GM18505 (cell line): ENCODE data around the gene KLHL42.
"Not testable (repeated sequence)": the region's sequence is repeated elsewhere in the genome, so short reads cannot be mapped to it uniquely, and the experiment has no call there.

Experiments used
- ATAC-seq: cut with Tn5 transposase; IDR thresholded peaks from one replicate; pipeline ENCODE4 v1.9.1; 2021; ENCODE audit not compliant: unreplicated experiment
- POLR2A ChIP-seq: IDR thresholded peaks from 4 replicates; pipeline ENCODE4 v1.6.1; 2011; ENCODE audit warnings: borderline replicate concordance; ENCODE audit not compliant: insufficient read depth, insufficient read length; ENCODE audit errors: extremely low read depth

Gene KLHL42, protein sequence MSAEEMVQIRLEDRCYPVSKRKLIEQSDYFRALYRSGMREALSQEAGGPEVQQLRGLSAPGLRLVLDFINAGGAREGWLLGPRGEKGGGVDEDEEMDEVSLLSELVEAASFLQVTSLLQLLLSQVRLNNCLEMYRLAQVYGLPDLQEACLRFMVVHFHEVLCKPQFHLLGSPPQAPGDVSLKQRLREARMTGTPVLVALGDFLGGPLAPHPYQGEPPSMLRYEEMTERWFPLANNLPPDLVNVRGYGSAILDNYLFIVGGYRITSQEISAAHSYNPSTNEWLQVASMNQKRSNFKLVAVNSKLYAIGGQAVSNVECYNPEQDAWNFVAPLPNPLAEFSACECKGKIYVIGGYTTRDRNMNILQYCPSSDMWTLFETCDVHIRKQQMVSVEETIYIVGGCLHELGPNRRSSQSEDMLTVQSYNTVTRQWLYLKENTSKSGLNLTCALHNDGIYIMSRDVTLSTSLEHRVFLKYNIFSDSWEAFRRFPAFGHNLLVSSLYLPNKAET

DNA sequence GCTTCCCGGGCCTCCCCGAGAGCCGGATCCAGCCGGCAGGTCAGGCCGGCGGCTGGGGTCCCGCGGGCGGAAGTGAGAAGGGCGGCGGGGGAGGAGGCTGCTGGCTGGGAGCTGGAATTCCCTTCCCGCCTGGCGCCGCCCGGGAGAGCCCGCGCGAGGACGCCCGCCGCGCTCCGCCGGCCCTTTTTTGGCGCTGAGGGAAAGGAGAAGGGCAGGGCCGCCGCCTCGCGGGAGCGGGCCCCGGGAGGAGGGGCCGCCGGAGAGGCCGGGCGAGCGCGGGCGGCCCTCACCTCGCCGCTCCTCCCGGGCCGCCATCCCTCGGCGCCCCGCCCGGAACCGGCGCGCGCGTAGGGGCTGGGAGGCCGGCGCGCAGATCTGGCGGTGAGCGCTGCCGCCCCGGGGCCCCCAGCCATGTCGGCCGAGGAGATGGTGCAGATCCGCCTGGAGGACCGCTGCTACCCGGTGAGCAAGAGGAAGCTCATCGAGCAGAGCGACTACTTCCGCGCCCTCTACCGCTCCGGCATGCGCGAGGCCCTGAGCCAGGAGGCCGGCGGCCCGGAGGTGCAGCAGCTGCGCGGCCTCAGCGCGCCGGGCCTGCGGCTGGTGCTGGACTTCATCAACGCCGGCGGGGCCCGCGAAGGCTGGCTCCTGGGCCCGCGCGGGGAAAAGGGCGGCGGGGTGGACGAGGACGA, at the start of gene KLHL42, which contains the start of gene MANSC4:
Gene KLHL42, plus strand, starts transcription at position 314 of the 692 bp plus-strand sequence. Its CDS starts 98 bp downstream, at position 412.
Gene MANSC4, minus strand, starts transcription at position 317 of the 692 bp plus-strand sequence. CDS start 8,960 bp downstream, outside the sequence.
- ATAC-seq, result peak; percentile 75
- TF ChIP-seq POLR2A, result peak; percentile 55

DNA sequence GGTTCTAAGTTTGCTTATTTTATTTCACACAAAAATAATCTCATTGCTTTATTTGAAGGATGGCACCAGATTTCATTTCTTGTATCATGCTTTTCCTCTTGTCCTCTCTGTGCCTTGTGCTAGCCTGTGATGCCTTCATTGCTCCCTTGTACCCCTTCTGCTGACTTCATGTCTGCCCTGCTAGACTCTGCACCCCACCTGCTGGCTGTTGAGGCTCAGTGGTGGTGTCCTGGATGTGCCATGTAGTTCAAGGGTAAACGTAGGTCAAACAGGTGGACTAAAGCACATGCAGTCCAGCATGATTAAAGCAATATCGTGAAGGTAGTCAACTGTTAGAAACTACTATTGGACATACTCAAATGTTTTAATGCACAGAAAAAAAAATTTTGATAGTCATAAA, 47.8 kb upstream of the KLHL42 start:
- no peak for TF ChIP-seq POLR2A
- no peak for ATAC-seq

DNA sequence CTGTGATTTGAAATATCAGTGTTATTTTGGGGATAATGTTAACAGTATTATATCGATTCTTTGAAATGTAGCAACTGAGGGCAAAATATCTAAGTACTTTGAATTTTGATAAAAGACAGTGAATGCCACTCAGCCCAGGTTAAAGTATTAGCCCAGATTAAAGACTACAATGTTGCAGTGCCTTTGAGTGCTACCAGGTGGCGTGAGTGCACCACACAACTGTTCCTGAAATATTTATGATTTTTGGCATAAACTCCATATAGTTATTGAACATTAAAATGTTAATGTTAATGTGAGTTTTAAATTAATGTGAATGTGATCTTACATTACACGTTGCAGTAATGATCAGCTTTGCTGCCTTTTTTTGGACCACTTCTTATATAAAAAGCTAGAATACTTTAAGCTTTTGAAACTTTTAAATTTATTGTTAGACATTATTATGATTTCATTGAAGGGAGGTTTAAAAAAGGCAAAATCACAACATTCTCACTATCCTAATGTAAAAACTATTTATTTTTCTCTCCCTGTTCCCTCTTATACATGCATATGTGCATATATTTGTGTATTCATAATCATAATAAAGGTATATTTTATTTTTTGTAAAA, 46.9 kb upstream of the KLHL42 start:
- no peak for ATAC-seq

GRCh38 chr12:27733791-27734190, 46.2 kb upstream of the KLHL42 start:
- no peak for TF ChIP-seq POLR2A

More for the DNA sequence above, 46.9 kb upstream of the KLHL42 start:
- TF ChIP-seq POLR2A, result no peak

GRCh38 chr12:27734321-27734720, 45.7 kb upstream of the KLHL42 start:
- not testable (repeated sequence) for ATAC-seq

More at GRCh38 chr12:27733791-27734190, 46.2 kb upstream of the KLHL42 start:
- ATAC-seq, result no peak

DNA sequence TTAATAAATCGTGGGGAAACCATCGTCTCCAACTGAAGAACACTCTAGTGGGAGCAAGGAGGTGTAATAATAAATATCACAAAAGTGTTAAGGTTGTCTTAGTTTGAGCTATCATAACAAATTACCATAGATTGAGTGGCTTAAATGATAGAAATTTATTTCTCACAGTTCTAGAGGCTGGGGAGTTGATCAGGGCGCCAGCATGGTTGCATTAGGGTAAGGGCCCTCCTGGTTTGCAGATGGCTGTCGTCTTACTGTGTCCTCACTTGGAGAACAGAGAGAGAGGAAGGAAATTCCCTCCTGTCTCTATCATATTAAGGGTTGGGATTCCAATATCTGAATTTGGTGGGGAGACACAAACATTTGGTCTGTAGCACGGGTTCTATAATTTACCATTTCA, 36.4 kb upstream of the KLHL42 start:
- ATAC-seq, result no peak
- TF ChIP-seq POLR2A, result no peak

GRCh38 chr12:27745734-27746133, 34.3 kb upstream of the KLHL42 start:
- ATAC-seq, result not testable (repeated sequence)

GRCh38 chr12:27747111-27747820, 32.8 kb upstream of the KLHL42 start:
- no peak for TF ChIP-seq POLR2A
- no peak for ATAC-seq

DNA sequence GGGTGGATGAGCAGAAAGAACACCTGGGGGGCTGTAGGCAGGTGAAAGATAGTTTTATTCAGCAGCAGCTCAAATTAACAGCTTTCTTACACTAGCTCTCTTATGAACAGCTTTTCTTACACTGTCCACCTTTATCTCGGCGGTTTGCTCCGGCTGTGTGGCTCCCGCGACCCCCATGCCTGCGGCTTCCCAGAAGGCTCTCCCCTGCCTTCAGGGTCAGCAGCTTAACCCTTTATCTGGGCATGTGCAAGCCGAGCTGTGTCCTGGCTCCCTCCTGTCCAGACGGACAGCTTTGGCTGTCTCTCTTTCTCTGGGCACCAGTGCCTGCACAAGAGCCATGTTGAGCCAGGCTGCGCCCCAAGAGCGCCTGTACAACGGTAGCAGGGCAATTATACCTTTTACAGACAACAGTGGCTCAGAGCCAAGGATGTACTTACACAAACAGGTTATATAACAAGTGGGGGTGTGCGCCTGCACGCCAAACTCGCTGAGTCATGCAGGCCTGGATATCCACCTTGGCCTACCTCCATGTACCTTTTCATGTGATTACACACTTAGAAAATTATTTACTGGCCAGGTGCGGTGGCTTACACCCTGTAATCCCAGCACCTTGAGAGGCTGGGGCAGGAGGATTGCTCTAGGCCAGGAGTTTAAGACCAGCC, 28.5 kb upstream of the KLHL42 start:
- no peak for TF ChIP-seq POLR2A
- ATAC-seq, result no peak

- TF ChIP-seq POLR2A, result no peak
- no peak for ATAC-seq
Measured at GRCh38 chr12:27754795-27755194, 25.2 kb upstream of the KLHL42 start.

- ATAC-seq, result no peak
- no peak for TF ChIP-seq POLR2A
Measured at GRCh38 chr12:27756670-27757195, 23.3 kb upstream of the KLHL42 start.

- no peak for TF ChIP-seq POLR2A
- ATAC-seq, result no peak
Measured at GRCh38 chr12:27762757-27763156, 17.3 kb upstream of the KLHL42 start.
